ENCODE results near the gene CLRN2. TPM values are rescaled to one million over a fixed set of nuclear protein-coding genes. Genes with fewer than 3 reads are reported as not detected.

CLRN2 gene
- total and polyA plus RNA-seq, 10 of the 15 experiments (the other 5 are each of a cell fraction or from before 2014, with no cell fraction given), result not detected

GRCh38 chr4:17546222-17546621 is 31.3 kb downstream of the CLRN2 start:
- Histone ChIP-seq H3K4me3 (no peak overlapping the region), H4K20me1 (ENCODE audit: control insufficient read depth, insufficient read depth) (no peaks in the 10 kb centered on the region), H3K4me1 (ENCODE audit: control insufficient read depth, insufficient read depth, low read length) (no peaks in the 10 kb centered on the region), H3K9ac (ENCODE audit: control insufficient read depth, insufficient read depth, low read length) (no peak overlapping the region), H3K27me3 (replicated peaks in 1 of 2; ENCODE audit: control insufficient read depth in 2 of 2, insufficient read depth in 2 of 2, low read length in 1 of 2) (no peaks in the 10 kb centered on the region), H2AFZ (ENCODE audit: control insufficient read depth, low read depth, low read length) (no peak overlapping the region), H3K79me2 (ENCODE audit: control insufficient read depth, insufficient read depth, low read length) (no peaks in the 10 kb centered on the region), H3K9me3 (replicated peaks; ENCODE audit: control insufficient read depth, insufficient read depth, low read length) (no peaks in the 10 kb centered on the region), H3K36me3 (ENCODE audit: control insufficient read depth in 2 of 2, insufficient read depth in 2 of 2, low read length in 1 of 2) (no peaks in the 10 kb centered on the region), H3K27ac (ENCODE audit: control insufficient read depth, insufficient read depth) (no peak overlapping the region), H3K4me2 (ENCODE audit: control insufficient read depth, insufficient read depth) (no peak overlapping the region)
- no peak for ATAC-seq
- in situ Hi-C loops (cut with MboI) (loop anchor here (5.0 kb wide), 3 partner anchors 91 to 1046 kb away; no protein-coding TSS in a partner anchor), intact Hi-C loops (cut with micrococcal nuclease; ENCODE audit: unreplicated experiment) (no loop called here)
- no TSS peak for BruUV-seq (replicated peaks)
- SMC1A ChIA-PET (ENCODE audit: uncharacterized antibody, unreplicated experiment), result interaction anchor here (1.2 to 7.0 kb wide), 3 partner anchors 89 to 261 kb away, joined by 3 to 68 read pairs (median 5); partner anchors contain the start of genes DCAF16 and NCAPG
- no peak for FAIRE-seq
- RAD21 ChIA-PET (ENCODE audit: unreplicated experiment), result interaction anchor here (5.0 kb wide), 1 partner anchor 261 kb away, joined by 63 read pairs; the partner anchor contains the start of genes DCAF16 and NCAPG
- POLR2A ChIA-PET, result no interaction called here
- DNase-seq (ENCODE audit: low read depth, low spot score), result no peak
- WGBS (ENCODE audit: insufficient coverage, insufficient replicate concordance, low lambda C conversion rate, missing lambda C conversion rate), result 73% methylated on average over 10 of the region's 10 CpGs
- CTCF ChIA-PET, result interaction anchor here (1.2 to 5.1 kb wide), 3 partner anchors 9 to 89 kb away, joined by 4 to 70 read pairs (median 5); no protein-coding TSS in a partner anchor
- TF ChIP-seq, protein P1, sequence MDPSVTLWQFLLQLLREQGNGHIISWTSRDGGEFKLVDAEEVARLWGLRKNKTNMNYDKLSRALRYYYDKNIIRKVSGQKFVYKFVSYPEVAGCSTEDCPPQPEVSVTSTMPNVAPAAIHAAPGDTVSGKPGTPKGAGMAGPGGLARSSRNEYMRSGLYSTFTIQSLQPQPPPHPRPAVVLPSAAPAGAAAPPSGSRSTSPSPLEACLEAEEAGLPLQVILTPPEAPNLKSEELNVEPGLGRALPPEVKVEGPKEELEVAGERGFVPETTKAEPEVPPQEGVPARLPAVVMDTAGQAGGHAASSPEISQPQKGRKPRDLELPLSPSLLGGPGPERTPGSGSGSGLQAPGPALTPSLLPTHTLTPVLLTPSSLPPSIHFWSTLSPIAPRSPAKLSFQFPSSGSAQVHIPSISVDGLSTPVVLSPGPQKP (IDR thresholded peaks at IDR 0.05; ENCODE audit: low read depth, low read length), result no peak
- TF ChIP-seq IRF5 (IDR thresholded peaks at IDR 0.05; ENCODE audit: borderline replicate concordance) (no peak), RAD21 (IDR thresholded peaks at IDR 0.05; ENCODE audit: insufficient read depth, low read depth, low read length) (no peak), PML (IDR thresholded peaks at IDR 0.05; ENCODE audit: low read length) (no peak), CHD1 (IDR thresholded peaks at IDR 0.05; ENCODE audit: low read depth, low read length) (no peak), RBBP5 (conservative IDR thresholded peaks at IDR 0.05) (no peak), NFYB (IDR thresholded peaks at IDR 0.05; ENCODE audit: insufficient read depth, low read depth, low read length) (no peak), NR2C2 (IDR thresholded peaks at IDR 0.05; ENCODE audit: borderline replicate concordance, control insufficient read depth, insufficient read length, low read depth) (no peak), CHD4 (IDR thresholded peaks at IDR 0.05) (no peak)
- TF ChIP-seq, protein P2, sequence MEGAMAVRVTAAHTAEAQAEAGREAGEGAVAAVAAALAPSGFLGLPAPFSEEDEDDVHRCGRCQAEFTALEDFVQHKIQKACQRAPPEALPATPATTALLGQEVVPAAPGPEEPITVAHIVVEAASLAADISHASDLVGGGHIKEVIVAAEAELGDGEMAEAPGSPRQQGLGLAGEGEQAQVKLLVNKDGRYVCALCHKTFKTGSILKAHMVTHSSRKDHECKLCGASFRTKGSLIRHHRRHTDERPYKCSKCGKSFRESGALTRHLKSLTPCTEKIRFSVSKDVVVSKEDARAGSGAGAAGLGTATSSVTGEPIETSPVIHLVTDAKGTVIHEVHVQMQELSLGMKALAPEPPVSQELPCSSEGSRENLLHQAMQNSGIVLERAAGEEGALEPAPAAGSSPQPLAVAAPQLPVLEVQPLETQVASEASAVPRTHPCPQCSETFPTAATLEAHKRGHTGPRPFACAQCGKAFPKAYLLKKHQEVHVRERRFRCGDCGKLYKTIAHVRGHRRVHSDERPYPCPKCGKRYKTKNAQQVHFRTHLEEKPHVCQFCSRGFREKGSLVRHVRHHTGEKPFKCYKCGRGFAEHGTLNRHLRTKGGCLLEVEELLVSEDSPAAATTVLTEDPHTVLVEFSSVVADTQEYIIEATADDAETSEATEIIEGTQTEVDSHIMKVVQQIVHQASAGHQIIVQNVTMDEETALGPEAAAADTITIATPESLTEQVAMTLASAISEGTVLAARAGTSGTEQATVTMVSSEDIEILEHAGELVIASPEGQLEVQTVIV (IDR thresholded peaks at IDR 0.05; ENCODE audit: borderline replicate concordance, partially characterized antibody), result no peak
- TF ChIP-seq, protein P3, sequence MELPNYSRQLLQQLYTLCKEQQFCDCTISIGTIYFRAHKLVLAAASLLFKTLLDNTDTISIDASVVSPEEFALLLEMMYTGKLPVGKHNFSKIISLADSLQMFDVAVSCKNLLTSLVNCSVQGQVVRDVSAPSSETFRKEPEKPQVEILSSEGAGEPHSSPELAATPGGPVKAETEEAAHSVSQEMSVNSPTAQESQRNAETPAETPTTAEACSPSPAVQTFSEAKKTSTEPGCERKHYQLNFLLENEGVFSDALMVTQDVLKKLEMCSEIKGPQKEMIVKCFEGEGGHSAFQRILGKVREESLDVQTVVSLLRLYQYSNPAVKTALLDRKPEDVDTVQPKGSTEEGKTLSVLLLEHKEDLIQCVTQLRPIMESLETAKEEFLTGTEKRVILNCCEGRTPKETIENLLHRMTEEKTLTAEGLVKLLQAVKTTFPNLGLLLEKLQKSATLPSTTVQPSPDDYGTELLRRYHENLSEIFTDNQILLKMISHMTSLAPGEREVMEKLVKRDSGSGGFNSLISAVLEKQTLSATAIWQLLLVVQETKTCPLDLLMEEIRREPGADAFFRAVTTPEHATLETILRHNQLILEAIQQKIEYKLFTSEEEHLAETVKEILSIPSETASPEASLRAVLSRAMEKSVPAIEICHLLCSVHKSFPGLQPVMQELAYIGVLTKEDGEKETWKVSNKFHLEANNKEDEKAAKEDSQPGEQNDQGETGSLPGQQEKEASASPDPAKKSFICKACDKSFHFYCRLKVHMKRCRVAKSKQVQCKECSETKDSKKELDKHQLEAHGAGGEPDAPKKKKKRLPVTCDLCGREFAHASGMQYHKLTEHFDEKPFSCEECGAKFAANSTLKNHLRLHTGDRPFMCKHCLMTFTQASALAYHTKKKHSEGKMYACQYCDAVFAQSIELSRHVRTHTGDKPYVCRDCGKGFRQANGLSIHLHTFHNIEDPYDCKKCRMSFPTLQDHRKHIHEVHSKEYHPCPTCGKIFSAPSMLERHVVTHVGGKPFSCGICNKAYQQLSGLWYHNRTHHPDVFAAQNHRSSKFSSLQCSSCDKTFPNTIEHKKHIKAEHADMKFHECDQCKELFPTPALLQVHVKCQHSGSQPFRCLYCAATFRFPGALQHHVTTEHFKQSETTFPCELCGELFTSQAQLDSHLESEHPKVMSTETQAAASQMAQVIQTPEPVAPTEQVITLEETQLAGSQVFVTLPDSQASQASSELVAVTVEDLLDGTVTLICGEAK (IDR thresholded peaks at IDR 0.05; ENCODE audit: borderline replicate concordance), result no peak
- TF ChIP-seq, protein P4, sequence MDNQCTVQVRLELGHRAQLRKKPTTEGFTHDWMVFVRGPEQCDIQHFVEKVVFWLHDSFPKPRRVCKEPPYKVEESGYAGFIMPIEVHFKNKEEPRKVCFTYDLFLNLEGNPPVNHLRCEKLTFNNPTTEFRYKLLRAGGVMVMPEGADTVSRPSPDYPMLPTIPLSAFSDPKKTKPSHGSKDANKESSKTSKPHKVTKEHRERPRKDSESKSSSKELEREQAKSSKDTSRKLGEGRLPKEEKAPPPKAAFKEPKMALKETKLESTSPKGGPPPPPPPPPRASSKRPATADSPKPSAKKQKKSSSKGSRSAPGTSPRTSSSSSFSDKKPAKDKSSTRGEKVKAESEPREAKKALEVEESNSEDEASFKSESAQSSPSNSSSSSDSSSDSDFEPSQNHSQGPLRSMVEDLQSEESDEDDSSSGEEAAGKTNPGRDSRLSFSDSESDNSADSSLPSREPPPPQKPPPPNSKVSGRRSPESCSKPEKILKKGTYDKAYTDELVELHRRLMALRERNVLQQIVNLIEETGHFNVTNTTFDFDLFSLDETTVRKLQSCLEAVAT (IDR thresholded peaks at IDR 0.05), result no peak

Measured in GM12878 (cell line).